Measurements from ENCODE around the gene FAM118A. TPM values are rescaled to one million over a fixed set of nuclear protein-coding genes. Genes with fewer than 3 reads are reported as not detected.
A peak's percentile ranks its signal among the peaks of the same experiment; 100 is the strongest.
"Not testable (repeated sequence)": the region's sequence is repeated elsewhere in the genome, so short reads cannot be mapped to it uniquely, and the experiment has no call there.

Gene FAM118A
- total and polyA plus RNA-seq, 2 experiments from 2014 or later: 227 to 240 TPM

- peaks cover 6% of the 10 kb centered on the region for H3K4me1 ChIP-seq (ENCODE audit: low read depth)
- no peak overlapping the region for H3K4me3 ChIP-seq
- H3K27ac ChIP-seq: no peak overlapping the region
- no peaks in the 10 kb centered on the region for H3K9me3 ChIP-seq (ENCODE audit: low read depth)
- H3K36me3 ChIP-seq: no peaks in the 10 kb centered on the region
- TF ChIP-seq CTCF (IDR thresholded peaks at IDR 0.05; ENCODE audit: low read depth, low read length): no peak
- H3K27me3 ChIP-seq: no peaks in the 10 kb centered on the region
- DNase-seq (ENCODE audit: low read depth in 1 of 2, low spot score in 1 of 2): no peak
These were observed 44.1 kb downstream of the FAM118A start for GRCh38 chr22:45353786-45354185.

- no peaks in the 10 kb centered on the region for H3K27me3 ChIP-seq
- H3K27ac ChIP-seq: no peak overlapping the region
- no peak for DNase-seq (ENCODE audit: low read depth in 1 of 2, low spot score in 1 of 2)
- no peak overlapping the region for H3K4me3 ChIP-seq
- TF ChIP-seq CTCF (IDR thresholded peaks at IDR 0.05; ENCODE audit: low read depth, low read length): no peak
- H3K36me3 ChIP-seq: no peaks in the 10 kb centered on the region
- H3K4me1 ChIP-seq (ENCODE audit: low read depth): peaks cover 6% of the 10 kb centered on the region
- H3K9me3 ChIP-seq (ENCODE audit: low read depth): no peaks in the 10 kb centered on the region
These were observed 47.8 kb downstream of the FAM118A start for GRCh38 chr22:45357490-45357889.

- Histone ChIP-seq H3K4me1 (ENCODE audit: low read depth) (peaks cover 6% of the 10 kb centered on the region), H3K27me3 (no peaks in the 10 kb centered on the region), H3K36me3 (no peaks in the 10 kb centered on the region), H3K27ac (no peak overlapping the region), H3K9me3 (ENCODE audit: low read depth) (no peaks in the 10 kb centered on the region), H3K4me3 (no peak overlapping the region)
- DNase-seq (ENCODE audit: low read depth in 1 of 2, low spot score in 1 of 2): peak in 1 of 2 donors; percentile 63
- TF ChIP-seq CTCF (IDR thresholded peaks at IDR 0.05; ENCODE audit: low read depth, low read length): no peak
These were observed 48.4 kb downstream of the FAM118A start for GRCh38 chr22:45358127-45358526.

GRCh38 chr22:45359627-45360026 lies 49.9 kb downstream of the FAM118A start:
- Histone ChIP-seq H3K27me3 (no peaks in the 10 kb centered on the region), H3K4me1 (ENCODE audit: low read depth) (peaks cover 6% of the 10 kb centered on the region), H3K4me3 (no peak overlapping the region), H3K9me3 (ENCODE audit: low read depth) (no peaks in the 10 kb centered on the region), H3K36me3 (no peaks in the 10 kb centered on the region), H3K27ac (no peak overlapping the region)
- no peak for TF ChIP-seq CTCF (IDR thresholded peaks at IDR 0.05; ENCODE audit: low read depth, low read length)
- no peak for DNase-seq (ENCODE audit: low read depth in 1 of 2, low spot score in 1 of 2)

- DNase-seq (ENCODE audit: low read depth in 1 of 2, low spot score in 1 of 2): no peak
- Histone ChIP-seq H3K4me1 (ENCODE audit: low read depth) (no peaks in the 10 kb centered on the region), H3K4me3 (no peak overlapping the region), H3K9me3 (ENCODE audit: low read depth) (no peaks in the 10 kb centered on the region), H3K27ac (no peak overlapping the region), H3K27me3 (no peaks in the 10 kb centered on the region), H3K36me3 (no peaks in the 10 kb centered on the region)
- TF ChIP-seq CTCF (IDR thresholded peaks at IDR 0.05; ENCODE audit: low read depth, low read length): no peak
These were observed 57.0 kb downstream of the FAM118A start for GRCh38 chr22:45366713-45367112.

- DNase-seq (ENCODE audit: low read depth in 1 of 2, low spot score in 1 of 2); H3K4me3 ChIP-seq; H3K36me3 ChIP-seq; H3K27me3 ChIP-seq; H3K9me3 ChIP-seq (ENCODE audit: low read depth); H3K4me1 ChIP-seq (ENCODE audit: low read depth); H3K27ac ChIP-seq: not testable (repeated sequence)
These were observed 63.9 kb downstream of the FAM118A start for GRCh38 chr22:45373592-45373991.
